OCI-LY7 (cell line): ENCODE results near the gene ANKRD63. TPM values are rescaled to one million over a fixed set of nuclear protein-coding genes. Genes with fewer than 3 reads are reported as not detected.

Source experiments
- BruUV-seq: library from RNA; stranded (reverse); fragments of 400-500 nt; replicated peaks from 2 replicates; lab custom pipeline; 2021; lab: Mats Ljungman, UMichigan
- CTCF ChIA-PET: fragments of 300-600 bp; sonication (Branson Sonifier 250); formaldehyde crosslinking; loops from one replicate; lab custom pipeline; 2022; ENCODE audit warnings: antibody characterized with exemption; ENCODE audit not compliant: unreplicated experiment; lab: Charles Lee
- POLR2A ChIA-PET: fragments of 300-600 bp; sonication (Branson Sonifier 250); formaldehyde crosslinking; loops from one replicate; lab custom pipeline; 2022; ENCODE audit warnings: antibody characterized with exemption; lab: Charles Lee
- DNase-seq: peaks from one replicate; pipeline ENCODE4 v3.0.0-alpha.2; 2015; ENCODE audit warnings: low spot score
- H2AFZ ChIP-seq: fragments of 200-600 bp; sonication (generic), shearing (Covaris generic); 2 replicates; pipeline ENCODE4 v1.6.1; 2014; ENCODE audit warnings: mild to moderate bottlenecking, antibody characterized with exemption, low read length, moderate library complexity
- H3K27ac ChIP-seq: fragments of 200-600 bp; sonication (generic); 2 replicates; pipeline ENCODE4 v1.5.1; 2014; ENCODE audit warnings: mixed run types, low read depth, mild to moderate bottlenecking, moderate library complexity, low read length, inconsistent platforms; ENCODE audit not compliant: poor library complexity, severe bottlenecking
- H3K36me3 ChIP-seq: fragments of 200-600 bp; sonication (generic); 2 replicates; pipeline ENCODE4 v1.6.1; 2014; ENCODE audit warnings: mild to moderate bottlenecking, antibody characterized with exemption, low read length, moderate library complexity, mixed read lengths; ENCODE audit not compliant: insufficient read depth
- H3K4me1 ChIP-seq: fragments of 200-600 bp; sonication (generic); 2 replicates; pipeline ENCODE4 v1.5.1; 2014; ENCODE audit warnings: mild to moderate bottlenecking, low read length; ENCODE audit not compliant: insufficient read depth, poor library complexity, severe bottlenecking
- H3K4me2 ChIP-seq: fragments of 200-600 bp; sonication (generic); 2 replicates; pipeline ENCODE4 v1.6.1; 2014; ENCODE audit warnings: mild to moderate bottlenecking, low read length
- H3K4me3 ChIP-seq: fragments of 200-600 bp; sonication (generic); 2 replicates; pipeline ENCODE4 v1.5.1; 2014; ENCODE audit warnings: mild to moderate bottlenecking, low read depth, low read length; ENCODE audit not compliant: poor library complexity, severe bottlenecking
- H3K79me2 ChIP-seq: fragments of 200-600 bp; sonication (generic); 2 replicates; pipeline ENCODE4 v1.6.1; 2016; ENCODE audit warnings: low read depth, mild to moderate bottlenecking, low read length, moderate library complexity, mixed read lengths; ENCODE audit not compliant: insufficient read depth
- H3K9me2 ChIP-seq: fragments of 200-600 bp; sonication (generic); 2 replicates; pipeline ENCODE4 v1.6.1; 2016; ENCODE audit warnings: mild to moderate bottlenecking, low read length, mixed read lengths; ENCODE audit not compliant: insufficient read depth
- H3K9me3 ChIP-seq: fragments of 200-600 bp; sonication (generic); 2 replicates; pipeline ENCODE4 v1.6.1; 2014; ENCODE audit warnings: mild to moderate bottlenecking, mixed run types, low read length, mixed read lengths
- H4K20me1 ChIP-seq: fragments of 200-600 bp; sonication (generic); 2 replicates; pipeline ENCODE4 v1.6.1; 2014; ENCODE audit warnings: mild to moderate bottlenecking, antibody characterized with exemption, low read length, moderate library complexity, mixed read lengths; ENCODE audit not compliant: insufficient read depth
- EZH2phosphoT487 ChIP-seq: fragments of 200-600 bp; sonication (generic); IDR thresholded peaks from 2 replicates; pipeline ENCODE4 v1.6.1; 2018; ENCODE audit warnings: low read depth, borderline replicate concordance, mild to moderate bottlenecking, mixed run types, antibody characterized with exemption, low read length, moderate library complexity, mixed read lengths
- intact Hi-C: fragments of 100-400 bp; cut with micrococcal nuclease; formaldehyde crosslinking; loops from one replicate; pipeline ENCODE4 v1.10.0; 2022; ENCODE audit not compliant: unreplicated experiment
- total RNA-seq, 2 experiments: library from RNA; depleted of rRNA in 1 of 2; stranded (reverse); fragments of >200 nt in 1 of 2; shearing (Covaris generic) in 1 of 2; gene quantifications; 2 replicates each; pipeline ENCODE4 v1.2.3, GENCODE V29; 2014 to 2022
- TF ChIP-seq, protein P1 (sequence below): fragments of 200-600 bp; sonication (generic); conservative IDR thresholded peaks from 2 replicates; pipeline ENCODE4 v1.5.1; 2014; ENCODE audit warnings: mild to moderate bottlenecking, antibody characterized with exemption, low read length, moderate library complexity, mixed read lengths

The ANKRD63 gene
- total RNA-seq, 2 experiments from 2014 or later = not detected

DNA sequence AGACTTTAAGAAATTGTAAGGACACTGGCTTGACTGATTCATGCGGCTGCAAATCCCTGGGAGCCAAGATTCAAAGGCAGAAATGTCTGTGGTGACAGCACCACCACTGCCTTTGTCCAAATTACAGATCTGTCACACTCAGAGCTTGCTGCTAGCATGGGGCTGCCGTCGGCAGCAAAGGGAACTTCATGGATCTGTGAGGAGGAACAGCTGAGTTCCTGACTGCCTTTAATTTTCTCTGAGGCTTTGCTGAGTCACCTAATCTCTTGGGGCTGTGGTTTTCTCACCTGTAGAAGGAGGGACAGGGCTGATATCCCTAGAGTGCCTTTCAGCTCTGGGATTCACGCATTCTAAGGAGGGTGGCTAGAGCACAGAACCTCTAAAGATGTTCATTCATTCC, 48.1 kb downstream of the ANKRD63 start:
- H4K20me1 ChIP-seq = no peaks in the 10 kb centered on the region
- DNase-seq = no peak
- H3K27ac ChIP-seq = no peak overlapping the region
- no peaks in the 10 kb centered on the region for H3K9me3 ChIP-seq
- peaks cover 25% of the 10 kb centered on the region for H3K4me1 ChIP-seq
- CTCF ChIA-PET = no interaction called here
- POLR2A ChIA-PET = no interaction called here
- peaks cover 32% of the 10 kb centered on the region for H3K36me3 ChIP-seq
- H3K9me2 ChIP-seq = no peaks in the 10 kb centered on the region
- H3K4me2 ChIP-seq = peak overlapping the region; percentile 13; the same call in 1 of the 2 replicates
- H2AFZ ChIP-seq = no peak overlapping the region
- TF ChIP-seq EZH2phosphoT487 = no peak
- TF ChIP-seq, protein P1, sequence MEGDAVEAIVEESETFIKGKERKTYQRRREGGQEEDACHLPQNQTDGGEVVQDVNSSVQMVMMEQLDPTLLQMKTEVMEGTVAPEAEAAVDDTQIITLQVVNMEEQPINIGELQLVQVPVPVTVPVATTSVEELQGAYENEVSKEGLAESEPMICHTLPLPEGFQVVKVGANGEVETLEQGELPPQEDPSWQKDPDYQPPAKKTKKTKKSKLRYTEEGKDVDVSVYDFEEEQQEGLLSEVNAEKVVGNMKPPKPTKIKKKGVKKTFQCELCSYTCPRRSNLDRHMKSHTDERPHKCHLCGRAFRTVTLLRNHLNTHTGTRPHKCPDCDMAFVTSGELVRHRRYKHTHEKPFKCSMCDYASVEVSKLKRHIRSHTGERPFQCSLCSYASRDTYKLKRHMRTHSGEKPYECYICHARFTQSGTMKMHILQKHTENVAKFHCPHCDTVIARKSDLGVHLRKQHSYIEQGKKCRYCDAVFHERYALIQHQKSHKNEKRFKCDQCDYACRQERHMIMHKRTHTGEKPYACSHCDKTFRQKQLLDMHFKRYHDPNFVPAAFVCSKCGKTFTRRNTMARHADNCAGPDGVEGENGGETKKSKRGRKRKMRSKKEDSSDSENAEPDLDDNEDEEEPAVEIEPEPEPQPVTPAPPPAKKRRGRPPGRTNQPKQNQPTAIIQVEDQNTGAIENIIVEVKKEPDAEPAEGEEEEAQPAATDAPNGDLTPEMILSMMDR = no peak
- no peak overlapping the region for H3K4me3 ChIP-seq
- no peaks in the 10 kb centered on the region for H3K79me2 ChIP-seq
- intact Hi-C loops = no loop called here
- no TSS peak for BruUV-seq

DNA sequence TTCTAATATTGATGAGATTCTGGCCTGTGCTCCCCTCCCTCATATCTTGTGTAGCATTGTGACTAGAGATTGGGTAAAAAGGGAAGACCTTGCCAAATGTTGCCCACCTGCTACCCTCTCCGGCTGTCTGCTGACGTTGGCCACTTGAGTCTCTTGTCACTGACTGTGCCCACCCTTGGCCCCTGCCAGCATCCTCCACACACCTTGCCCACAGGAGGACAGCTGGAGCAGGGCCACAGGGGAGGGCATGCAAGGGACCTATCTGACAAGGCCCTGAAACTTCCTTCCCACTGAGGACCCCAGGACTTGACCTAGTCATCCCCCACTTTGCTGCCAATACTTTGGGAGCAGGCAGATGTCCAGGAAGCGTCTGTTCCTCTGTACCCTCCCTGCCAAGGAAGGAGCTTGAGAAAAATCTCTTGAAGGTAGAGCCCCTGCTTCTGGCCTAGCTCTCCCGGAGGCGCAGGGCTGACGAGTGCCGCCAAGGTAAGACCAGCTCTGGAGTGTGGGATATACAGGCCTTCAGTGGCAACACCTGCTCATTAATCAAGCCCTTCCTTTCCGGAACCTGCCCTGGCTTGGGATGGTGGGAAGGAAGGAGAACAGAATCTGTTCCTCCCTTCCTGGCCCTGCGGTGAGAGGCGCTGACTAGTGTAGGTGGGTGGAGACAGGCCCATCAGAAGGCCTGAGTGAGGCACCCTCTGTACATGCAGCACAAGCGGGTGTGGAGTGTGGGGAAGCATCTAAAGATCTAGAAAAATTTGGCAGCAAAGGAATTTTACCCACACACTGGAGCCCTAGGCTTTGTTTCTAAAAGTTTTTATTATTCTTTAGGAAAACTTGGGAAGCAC, 48.9 kb downstream of the ANKRD63 start:
- ChIA-PET POLR2A (no interaction called here), CTCF (no interaction called here)
- Histone ChIP-seq H3K9me2 (no peaks in the 10 kb centered on the region), H3K4me1 (peaks cover 20% of the 10 kb centered on the region), H3K9me3 (no peaks in the 10 kb centered on the region), H3K4me2 (no peak overlapping the region), H4K20me1 (no peaks in the 10 kb centered on the region), H3K27ac (no peak overlapping the region), H2AFZ (no peak overlapping the region), H3K4me3 (no peak overlapping the region), H3K79me2 (no peaks in the 10 kb centered on the region), H3K36me3 (peaks cover 40% of the 10 kb centered on the region)
- DNase-seq = no peak
- intact Hi-C loops = no loop called here
- TF ChIP-seq EZH2phosphoT487 = no peak
- TF ChIP-seq, protein P1 = no peak
- no TSS peak for BruUV-seq

DNA sequence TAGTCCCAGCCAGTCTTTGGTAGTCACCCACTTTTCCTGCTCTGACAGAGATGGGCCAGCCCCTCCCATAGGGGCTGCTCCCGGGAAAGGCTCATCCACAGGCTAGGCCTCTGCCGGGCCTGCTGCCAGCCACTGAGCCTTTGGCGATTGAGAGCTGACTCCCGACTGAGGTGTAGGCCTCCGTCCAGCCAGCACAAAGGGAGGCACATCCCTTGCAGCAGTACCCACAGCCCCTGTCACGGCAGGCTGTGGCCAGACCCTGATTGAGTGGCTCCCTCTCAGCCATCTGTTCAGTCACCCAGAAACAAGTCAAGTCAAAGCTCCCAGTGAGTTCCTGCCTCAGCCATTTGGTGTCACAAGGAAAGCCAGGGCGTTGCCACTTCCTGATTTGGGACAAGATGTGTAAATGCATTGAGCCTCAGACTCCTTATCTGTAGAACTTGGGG, 50.2 kb downstream of the ANKRD63 start:
- Histone ChIP-seq H3K79me2 (no peaks in the 10 kb centered on the region), H3K9me3 (no peaks in the 10 kb centered on the region), H3K27ac (no peak overlapping the region), H3K9me2 (no peaks in the 10 kb centered on the region), H3K4me1 (peaks cover 12% of the 10 kb centered on the region), H3K4me2 (no peak overlapping the region), H3K4me3 (no peak overlapping the region), H4K20me1 (no peaks in the 10 kb centered on the region), H3K36me3 (peaks cover 52% of the 10 kb centered on the region), H2AFZ (no peak overlapping the region)
- BruUV-seq = no TSS peak
- POLR2A ChIA-PET = interaction anchor here (0.7 kb wide), 1 partner anchor 9 kb away, joined by 3 read pairs; no protein-coding TSS in a partner anchor
- no peak for DNase-seq
- CTCF ChIA-PET = no interaction called here
- TF ChIP-seq, protein P1 = no peak
- TF ChIP-seq EZH2phosphoT487 = no peak
- intact Hi-C loops = no loop called here
